Kasumi-1 (cell line): Measurements from ENCODE around the gene MRPL50.

Experiments
- DNase-seq, 2 experiments: peaks; one replicate each; lab custom pipeline; 2025; lab: John Stamatoyannopoulos, UW

MRPL50 gene

DNA sequence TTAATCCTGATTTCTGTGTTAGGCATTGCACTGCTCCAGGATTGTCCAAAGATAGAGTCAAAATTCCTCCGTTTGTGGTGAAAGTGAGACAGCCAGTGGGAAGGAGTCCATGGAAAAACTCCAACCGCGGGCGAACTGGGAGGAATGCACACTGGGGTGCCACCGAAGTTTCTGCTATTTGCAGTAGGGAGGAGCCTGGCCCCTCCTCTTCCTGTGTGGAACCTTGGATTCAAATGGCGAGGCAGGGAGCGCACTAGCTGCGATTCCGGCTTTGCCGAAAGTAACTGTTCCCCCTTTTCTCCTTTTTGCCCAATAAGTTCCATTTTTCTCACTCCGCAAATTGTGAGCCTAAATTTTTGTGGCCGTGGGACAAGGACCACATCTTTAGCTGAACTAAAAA lies 22.9 kb downstream of the MRPL50 start:
- no peak for DNase-seq

- no peak for DNase-seq
These were observed 25.9 kb downstream of the MRPL50 start for GRCh38 chr9:101372327-101373118.

DNA sequence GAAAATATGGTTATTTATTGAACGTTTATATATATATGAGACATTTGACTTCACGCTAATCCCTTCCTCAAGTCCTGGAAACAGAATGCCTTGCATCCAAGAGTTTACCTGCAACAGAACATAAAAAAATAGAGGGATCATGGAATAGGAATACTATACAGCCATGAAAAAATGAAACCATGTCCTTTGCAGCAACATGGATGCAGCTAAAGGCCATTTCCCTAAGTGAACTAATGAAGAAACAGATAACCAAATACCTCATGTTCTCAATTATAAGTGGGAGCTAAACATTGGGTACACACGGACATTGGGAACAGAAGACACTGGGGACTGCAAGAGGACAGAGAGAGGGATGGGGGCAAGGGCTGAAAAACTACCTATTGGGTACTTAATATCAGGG lies 26.6 kb downstream of the MRPL50 start:
- no peak for DNase-seq

GRCh38 chr9:101369884-101370531 lies 28.4 kb downstream of the MRPL50 start:
- DNase-seq = no peak

GRCh38 chr9:101369286-101369685 lies 29.1 kb downstream of the MRPL50 start:
- no peak for DNase-seq

GRCh38 chr9:101367323-101367722 lies 31.1 kb downstream of the MRPL50 start:
- no peak for DNase-seq

DNA sequence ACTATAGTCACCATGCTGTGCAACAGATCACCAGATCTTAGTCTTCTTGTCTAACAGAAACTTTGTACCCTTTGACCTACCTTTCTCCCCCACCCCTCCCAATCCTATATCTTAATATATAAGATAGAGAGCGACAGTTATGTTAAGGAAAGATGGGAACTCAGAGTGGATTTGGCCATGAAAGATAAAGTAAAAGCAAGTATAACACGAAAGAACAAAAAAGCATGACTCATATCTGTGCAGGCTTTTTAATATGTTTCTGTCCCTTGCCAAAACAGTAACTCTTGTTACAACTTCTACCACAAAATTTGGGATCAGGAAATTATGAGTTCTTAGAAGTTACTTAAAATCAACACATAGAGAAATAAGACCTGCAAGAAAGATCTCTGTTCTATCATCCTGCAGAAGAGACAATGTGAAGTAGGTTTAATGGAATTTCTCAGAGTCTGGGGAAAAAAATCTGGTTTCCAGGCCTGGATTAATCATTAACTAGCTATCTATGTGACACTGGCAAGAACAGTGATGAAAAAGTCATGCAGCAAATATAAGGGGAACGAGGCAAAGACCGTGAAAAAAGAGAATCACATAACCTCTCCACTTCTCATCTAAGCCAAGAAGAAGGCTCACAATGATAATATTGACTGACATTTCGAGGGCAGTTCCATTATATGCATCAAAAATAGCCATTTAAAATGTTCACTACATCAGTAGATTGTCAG lies 32.2 kb downstream of the MRPL50 start:
- no peak for DNase-seq

DNA sequence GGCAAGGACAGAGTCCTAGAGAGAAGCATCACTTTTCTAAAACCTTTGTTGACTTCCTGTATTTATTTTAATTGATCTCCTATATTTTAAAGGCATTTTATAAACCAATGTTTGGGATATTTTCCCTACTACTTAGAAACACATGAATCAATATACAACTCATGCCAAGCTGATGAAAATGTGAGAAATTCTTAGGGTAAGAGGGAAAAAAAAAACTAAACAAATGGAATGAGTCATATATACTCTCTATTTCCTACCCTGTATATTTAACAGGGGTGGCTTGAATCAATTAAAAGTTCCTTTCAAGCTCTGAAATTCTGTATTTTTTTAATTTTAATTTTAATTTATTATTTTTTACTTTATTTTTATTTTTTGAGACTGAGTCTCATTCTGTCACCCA lies 33.2 kb downstream of the MRPL50 start:
- DNase-seq = no peak

- no peak for DNase-seq
These were observed 36.0 kb downstream of the MRPL50 start for GRCh38 chr9:101362450-101362849.

DNA sequence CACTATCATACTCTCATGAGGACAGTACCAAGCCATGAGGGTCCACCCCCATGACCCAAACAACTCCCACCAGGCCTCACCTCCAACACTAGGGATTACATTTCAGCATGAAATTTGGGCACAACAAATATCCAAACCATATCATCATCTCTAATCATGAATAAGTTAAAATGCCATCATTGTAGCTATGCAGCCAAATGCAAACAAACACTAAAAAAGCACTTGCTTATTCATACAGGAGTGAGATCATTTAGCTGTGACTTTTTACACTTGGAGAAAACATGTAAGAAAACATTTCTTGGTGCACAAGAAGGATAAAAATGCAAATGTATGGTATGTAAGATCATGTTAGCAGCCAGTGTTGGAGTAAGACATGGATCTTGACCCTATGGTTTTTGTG lies 37.8 kb downstream of the MRPL50 start:
- no peak for DNase-seq

GRCh38 chr9:101359679-101360078 lies 38.7 kb downstream of the MRPL50 start:
- DNase-seq = no peak

- no peak for DNase-seq
These were observed 41.8 kb downstream of the MRPL50 start for GRCh38 chr9:101356619-101357018.

DNA sequence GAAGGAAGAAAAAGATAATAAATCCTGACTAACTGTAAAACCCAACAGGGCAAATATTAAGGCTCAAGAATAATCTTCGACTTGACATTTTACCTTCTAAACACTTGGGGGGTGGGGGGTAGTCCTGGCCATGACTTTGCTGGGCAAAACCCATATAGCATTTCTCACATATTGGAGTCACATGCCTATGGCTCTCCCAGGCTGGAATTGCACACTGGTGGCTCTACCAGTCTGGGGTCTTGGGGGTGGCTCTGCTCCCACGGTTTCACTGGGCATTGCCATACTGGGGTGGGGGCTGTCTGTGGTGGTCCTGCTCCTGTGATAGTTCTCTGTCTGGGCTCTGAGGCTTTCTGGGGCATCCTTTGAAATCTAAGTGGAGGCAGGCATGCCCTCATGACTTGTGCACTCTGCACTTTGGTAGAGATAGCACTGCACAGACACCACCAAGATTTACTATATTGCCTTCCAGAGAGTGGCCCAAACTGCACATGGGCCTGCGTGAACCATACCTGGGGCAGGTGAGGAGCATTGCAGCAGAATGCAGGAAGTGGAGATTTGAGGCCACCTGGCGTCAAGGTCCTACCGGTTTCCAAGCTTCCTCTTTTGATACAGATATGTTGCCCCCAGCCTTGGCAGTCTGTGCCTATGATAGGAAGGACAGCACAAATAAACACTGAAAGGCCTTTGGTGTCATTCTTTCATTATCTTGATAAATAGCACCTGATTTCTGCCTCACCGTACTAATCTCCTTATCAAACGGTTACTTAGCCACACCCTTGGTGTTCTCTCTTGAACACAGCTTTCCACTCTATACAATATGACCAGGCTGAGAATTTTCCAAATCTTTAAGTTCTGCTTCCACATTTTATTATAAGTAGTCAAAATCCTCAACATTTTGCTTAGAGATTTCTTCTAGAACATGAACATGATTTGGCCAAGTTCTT lies 43.4 kb downstream of the MRPL50 start:
- DNase-seq = no peak

GRCh38 chr9:101354143-101354764 lies 44.2 kb downstream of the MRPL50 start:
- DNase-seq = no peak

DNA sequence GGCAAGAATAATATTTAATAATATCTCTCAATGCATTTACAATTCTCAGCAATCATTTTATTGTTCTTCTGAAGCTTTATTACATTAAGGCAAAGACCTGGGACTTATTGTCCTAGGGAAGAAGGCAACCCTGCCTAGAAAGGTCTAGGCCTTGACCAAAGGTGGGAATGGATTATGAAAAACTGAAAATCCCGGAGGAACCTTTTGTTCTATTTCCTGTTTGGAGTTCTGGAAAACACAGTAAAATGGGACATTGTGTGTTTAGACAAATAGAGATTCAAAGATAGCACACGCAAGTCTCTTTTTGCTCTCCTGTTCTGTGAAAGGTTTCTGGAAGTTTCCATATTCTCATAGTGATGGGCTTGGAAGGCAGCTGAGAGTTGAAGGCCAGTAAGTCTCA lies 44.7 kb downstream of the MRPL50 start:
- no peak for DNase-seq

GRCh38 chr9:101352892-101353463 lies 45.4 kb downstream of the MRPL50 start:
- no peak for DNase-seq

GRCh38 chr9:101350285-101350684 lies 48.1 kb downstream of the MRPL50 start:
- DNase-seq = no peak

GRCh38 chr9:101342595-101342994 lies 55.8 kb downstream of the MRPL50 start:
- DNase-seq = no peak

GRCh38 chr9:101341958-101342357 lies 56.5 kb downstream of the MRPL50 start:
- no peak for DNase-seq
